NCI-H1930 (cell line): Measurements from ENCODE around the gene TIGD6.
"Not testable (repeated sequence)": the region's sequence is repeated elsewhere in the genome, so short reads cannot be mapped to it uniquely, and the experiment has no call there.

ENCODE experiments used
- DNase-seq, 2 experiments: peaks; one replicate each; lab custom pipeline; 2025; lab: John Stamatoyannopoulos, UW

The TIGD6 gene

GRCh38 chr5:149969181-149969930 lies 31.1 kb downstream of the TIGD6 start:
- no peak for DNase-seq

DNA sequence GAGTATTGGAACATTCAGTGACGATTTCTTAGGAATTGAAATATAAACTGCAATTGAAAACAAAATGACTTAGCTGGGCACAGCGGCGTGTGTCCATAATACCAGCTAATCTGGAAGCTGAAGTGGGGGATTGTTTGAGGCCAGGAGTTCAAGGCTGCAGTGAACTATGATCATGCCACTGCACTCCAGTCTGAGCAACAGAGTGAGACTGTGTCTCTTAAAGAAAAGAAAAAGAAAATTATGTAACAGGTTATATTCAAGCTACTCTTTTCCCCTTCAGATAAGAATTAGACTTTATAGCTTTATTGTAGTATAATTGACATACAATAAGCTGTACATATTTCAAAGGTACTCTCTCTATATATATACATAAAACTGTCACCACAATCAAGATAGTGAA lies 33.5 kb downstream of the TIGD6 start:
- DNase-seq: no peak

- DNase-seq: no peak
Measured at GRCh38 chr5:149963729-149964128, 36.7 kb downstream of the TIGD6 start.

- DNase-seq: no peak
Measured at GRCh38 chr5:149962601-149963300, 37.7 kb downstream of the TIGD6 start.

DNA sequence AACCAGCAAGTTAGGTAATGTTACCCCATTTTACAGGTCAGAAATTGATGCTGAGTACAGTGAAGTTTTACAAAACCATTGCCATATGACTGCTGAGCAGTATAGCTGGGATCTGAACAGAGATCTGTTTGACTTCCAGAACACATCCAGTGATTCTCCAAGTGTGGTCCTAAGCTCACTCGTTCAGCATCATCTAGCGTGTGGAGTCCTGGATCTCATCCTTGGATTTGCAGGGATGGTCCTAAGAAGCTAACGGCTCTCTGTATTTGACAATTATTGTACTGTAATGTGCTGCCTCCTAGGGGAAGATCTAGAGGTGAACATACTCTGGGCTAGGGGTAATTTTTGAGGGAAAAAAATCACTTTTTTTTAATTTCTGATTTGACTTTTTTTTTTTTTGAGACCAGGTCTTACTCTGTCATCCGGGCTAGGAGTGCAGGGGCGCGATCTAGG lies 38.5 kb downstream of the TIGD6 start:
- DNase-seq: no peak

- no peak for DNase-seq
Measured at GRCh38 chr5:149961186-149961685, 39.2 kb downstream of the TIGD6 start.

- DNase-seq: peak; percentile 85
Measured at GRCh38 chr5:149960272-149961185, 39.9 kb downstream of the TIGD6 start, which contains the start of gene SLC26A2. Gene SLC26A2, plus strand, starts transcription at chr5:149960758. Its CDS starts 16,895 bp downstream, at chr5:149977653.

DNA sequence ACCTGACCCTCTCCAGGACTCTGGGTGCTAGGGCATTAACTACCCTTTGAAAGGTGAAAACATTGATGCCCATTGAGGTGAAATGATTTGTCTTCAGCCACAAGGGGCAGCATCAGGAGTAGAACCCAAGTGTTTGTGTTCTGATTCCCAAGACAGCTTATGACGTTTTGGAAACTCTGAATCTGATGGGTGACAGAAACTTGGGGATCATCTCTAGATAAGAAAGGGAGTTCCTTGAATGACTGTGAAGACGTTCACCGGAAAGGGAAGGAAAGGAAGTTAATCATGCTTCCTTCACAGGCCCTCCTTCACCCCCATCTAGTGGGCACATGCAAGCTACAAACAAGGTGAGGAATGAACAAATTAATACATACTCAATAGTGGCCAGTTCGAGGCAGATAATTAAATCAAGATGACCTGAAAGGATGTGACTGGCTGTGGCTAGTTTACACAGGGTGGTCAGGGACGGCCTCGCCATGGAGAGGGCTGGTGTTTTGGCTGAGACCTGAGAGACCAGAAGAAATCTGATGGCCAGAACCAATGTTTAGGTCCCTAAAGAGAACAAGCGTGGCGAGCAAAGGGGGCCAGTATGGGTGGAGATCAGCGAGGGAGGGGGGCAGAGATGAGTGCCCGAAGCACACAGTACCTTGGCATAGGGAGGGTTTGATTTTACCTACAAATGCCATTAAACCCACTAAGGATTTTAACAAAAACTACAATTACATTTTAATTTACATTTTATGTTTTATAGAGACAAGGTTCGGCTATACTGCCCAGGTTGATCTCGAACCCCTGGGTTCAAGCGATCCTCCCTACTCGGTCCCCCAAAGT lies 40.8 kb downstream of the TIGD6 start:
- DNase-seq: peak in 1 of 2 experiments; percentile 7

- no peak for DNase-seq
Measured at GRCh38 chr5:149957855-149958254, 42.6 kb downstream of the TIGD6 start.

DNA sequence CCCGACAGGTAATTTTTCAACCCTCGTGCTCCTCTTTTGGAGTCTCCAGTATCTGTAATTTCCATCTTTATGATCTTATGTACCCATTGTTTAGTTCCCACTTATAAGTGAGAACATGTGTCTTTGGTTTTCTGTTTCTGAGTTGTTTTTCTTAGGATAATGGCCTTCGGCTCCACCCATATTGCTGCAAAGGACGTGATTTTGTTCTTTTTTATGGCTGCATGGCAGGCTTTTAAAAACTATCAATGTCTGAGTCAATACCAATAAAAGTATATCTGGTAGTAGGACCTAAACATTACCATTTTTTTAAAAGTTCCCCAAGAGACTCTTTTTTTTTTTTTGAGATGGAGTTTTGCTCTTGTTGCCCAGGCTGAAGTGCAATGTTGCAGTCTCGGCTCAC lies 43.8 kb downstream of the TIGD6 start:
- DNase-seq: no peak

DNA sequence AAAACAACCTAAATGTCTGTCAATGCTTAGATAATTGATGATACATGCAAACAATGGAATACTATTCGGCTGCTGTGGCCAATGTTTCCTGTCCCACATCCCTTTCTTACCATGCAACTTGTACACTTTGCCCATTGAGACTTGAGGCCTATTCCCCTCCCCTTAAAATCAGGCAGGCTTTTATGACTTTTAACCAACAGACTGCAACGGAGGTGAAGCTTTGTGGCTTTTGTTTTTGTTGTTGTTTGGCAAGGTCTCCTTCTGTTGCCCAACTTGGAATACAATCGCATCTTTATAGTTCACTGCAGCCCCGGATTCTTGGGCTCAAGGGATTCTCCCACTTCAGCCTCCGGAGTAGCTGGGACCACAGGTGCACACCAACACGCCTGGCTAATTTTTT lies 45.7 kb downstream of the TIGD6 start:
- DNase-seq: no peak

DNA sequence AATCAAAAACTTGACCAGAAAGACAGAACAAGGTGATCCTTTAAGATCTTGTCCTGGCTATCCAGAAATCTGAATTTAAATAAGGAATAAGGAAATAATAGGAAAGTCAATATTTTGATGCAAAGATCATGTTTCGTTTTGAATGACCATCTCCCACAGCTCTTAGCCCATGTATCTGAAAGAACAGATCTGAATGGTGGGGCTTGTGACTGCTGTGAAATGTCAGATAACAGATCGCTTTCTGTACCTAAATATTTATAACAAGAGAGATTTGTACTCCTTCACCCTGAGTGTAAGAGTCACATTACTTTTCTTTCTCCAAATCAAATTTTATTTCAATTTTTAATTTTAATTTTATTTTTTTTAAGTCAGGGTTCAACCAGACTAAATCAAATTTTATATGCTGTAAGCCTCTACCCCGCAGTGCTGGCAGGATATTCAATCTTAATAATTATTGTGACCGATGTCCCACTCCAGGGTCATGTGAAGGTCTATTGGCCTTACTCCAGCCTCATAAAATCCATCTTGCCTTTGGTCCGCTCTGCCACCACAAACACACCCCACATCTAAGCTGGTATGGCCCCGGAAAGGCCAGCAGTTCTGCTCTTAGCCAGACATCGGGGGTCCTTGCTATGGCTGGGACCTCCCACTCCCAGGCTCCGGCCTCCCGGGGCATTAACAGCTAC lies 46.9 kb downstream of the TIGD6 start:
- DNase-seq: no peak

DNA sequence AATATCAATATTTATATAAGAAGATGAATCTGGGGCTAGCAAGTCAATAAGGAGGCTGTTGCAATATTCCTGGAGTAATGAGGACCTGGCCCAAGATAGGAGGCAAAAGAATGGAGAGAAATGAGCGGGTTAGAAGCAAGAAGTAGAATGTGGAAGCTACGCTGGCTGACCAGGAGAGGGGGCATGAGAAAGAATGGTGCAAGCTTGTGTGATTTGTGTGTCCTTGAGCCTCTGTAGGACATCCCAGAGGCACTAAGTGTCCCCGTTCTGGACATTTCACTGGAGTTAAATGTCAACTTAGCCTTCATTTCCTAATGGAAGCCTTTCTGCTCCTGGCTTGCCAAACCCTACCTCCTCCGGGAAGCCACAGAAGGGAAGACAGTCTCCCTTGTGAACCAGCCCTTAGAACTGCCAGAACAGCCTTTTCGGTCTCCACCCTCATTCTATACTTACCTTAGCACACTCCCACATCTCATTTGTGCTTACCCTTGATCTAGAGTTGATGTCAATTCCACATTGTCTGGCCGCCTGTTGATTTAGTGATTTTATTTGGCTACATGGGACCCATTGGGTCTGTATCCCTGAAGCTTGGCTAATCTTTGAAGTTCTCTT lies 49.2 kb downstream of the TIGD6 start:
- DNase-seq: no peak

- no peak for DNase-seq
Measured at GRCh38 chr5:149948993-149949392, 51.5 kb downstream of the TIGD6 start.

GRCh38 chr5:149946118-149946517 lies 54.3 kb downstream of the TIGD6 start:
- DNase-seq: no peak

GRCh38 chr5:149944666-149945065 lies 55.8 kb downstream of the TIGD6 start, which contains the start of gene PDE6A:
Gene PDE6A, minus strand, starts transcription at chr5:149944793. Its CDS starts 120 bp downstream, at chr5:149944673.
- DNase-seq: no peak

DNA sequence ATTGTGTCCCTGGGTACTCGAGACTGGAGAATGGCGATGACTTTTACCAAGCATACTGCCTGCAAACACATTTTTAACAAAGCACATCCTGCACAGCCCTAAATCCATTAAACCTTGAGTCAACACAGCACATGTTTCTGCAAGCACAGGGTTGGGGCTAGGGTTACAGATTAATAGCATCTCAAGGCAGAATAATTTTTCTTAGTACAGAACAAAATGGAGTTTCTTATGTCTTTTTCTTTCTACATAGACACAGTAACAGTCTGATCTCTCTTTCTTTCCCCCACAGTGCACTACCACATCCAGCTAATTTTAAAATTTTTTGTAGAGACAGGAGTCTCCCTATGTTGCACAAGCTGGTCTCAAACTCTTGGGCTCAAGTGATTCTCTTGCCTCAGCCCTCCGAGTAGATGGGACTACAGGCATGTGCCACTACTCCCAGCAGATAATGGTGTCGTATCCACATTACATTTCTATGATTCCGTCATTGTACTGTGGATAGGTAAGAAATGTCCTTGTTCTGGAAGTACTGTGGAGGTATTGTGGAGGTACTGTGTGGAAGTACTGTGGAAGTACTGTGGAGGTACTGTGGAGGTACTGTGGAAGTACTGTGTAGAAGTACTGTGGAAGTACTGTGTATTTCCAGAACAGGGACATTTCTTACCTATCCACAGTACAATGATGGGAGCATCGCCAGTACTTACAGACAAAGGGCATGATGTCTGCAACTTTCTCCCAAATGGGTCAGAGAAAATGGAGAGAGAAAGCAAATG lies 57.1 kb downstream of the TIGD6 start:
- not testable (repeated sequence) for DNase-seq
